HG03159 (cell line): ENCODE results near the gene ILK.

ENCODE experiments used
- ATAC-seq: cut with Tn5 transposase; IDR thresholded peaks from one replicate; pipeline ENCODE4 v1.9.1; 2021; ENCODE audit warnings: mild to moderate bottlenecking, moderate library complexity; ENCODE audit not compliant: unreplicated experiment

The ILK gene

DNA sequence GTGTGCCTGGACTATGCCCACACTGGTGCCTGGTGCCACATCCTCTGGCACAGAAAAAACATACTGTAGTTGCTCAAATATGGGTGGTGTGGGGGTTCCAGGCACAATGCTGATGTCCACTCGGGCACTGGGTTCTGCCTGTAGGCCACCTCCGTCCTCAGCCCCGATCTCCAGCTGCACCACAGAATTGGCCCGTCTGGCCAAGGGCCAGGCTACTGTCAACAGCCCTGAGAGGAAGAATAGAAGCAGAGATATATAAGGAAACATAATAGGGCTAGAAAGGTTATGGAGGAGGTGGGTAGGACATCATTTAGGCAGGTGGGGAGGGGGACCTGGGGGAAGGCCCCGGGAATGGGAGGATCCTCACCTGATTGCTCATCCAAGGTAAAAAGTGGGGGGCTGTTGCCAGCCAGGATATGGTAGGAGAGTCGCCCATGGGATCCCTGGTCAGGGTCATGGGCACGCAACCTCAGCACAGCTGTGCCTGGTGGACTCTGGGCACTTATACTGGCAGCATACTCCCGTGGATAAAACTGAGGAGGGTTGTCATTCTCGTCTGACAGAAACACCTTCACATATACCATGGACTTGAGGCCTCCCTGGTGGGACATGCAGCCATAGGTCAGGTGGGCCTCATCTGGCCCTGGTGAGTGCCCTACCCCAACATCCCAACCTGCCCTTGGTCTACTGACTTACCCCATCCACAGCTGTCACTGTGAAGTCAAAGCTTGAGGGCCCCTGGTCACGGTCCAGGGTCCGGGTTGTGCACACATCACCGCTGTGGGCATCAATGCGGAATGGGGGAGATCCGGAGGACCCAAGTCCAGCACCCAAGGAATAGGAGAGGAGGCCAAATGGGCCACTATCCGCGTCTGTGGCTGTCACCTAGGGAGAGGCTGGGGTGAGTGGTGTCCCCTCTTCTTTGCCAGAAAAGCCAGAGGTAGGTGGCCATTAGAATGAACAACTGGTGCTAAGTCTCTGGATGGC, 30.1 kb downstream of the ILK start:
- no peak for ATAC-seq

DNA sequence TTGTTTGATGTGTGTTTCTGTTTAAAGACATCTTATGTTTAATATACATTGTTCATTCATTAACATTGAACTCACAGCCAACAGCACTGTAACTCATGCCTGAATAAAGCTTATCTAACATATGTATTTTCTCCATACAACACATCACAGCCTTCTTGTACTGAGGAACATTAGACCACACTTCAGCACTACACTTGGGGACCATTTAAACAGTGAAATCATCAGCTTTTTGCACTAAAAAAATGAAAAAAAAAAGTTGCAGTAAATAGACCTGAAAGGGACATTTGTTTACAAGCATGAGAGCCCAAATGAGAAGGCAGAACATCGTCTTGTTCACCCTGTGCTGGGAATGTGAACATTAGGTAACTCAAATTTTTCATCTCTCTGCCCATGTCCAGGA, 31.0 kb downstream of the ILK start:
- ATAC-seq: no peak

DNA sequence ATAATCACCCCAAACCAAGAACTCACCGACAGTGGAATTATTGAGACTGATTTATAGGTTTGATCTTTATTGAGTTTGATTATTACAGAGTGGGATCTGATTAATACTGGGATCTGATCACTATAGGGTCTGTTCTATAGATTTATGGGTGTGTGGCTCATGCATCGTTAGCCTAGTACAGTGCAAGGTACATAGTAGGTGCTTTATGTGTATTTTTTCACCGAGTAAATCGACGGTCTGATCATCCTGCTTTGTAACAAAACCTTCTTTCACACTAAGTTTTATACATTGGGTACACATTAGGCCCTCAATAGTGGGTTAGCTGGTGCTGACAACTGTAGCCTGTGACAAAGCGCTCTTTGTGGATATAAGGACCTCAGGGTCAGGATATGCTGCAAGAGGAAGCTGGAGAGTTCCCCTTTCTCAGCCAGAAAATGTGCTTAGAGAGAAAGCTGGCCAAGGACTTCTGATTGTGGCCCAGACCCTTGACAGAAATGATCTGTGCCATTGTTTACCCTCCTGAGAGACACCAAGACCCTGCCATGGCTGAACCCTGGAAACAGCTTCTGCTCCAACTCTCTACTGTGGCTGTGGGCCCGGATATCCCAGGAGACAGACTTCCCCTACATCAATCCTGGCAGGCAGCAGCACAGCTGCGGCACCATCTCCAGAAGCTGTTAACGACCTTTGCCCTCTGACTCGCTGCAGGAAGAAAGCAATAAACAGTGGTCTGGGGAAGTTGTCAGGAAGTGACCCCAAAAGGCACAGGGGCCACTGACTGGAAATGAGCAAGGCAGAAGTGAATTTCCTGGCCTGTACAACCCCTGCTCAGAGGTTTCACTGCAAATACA, 31.7 kb downstream of the ILK start:
- ATAC-seq: no peak

DNA sequence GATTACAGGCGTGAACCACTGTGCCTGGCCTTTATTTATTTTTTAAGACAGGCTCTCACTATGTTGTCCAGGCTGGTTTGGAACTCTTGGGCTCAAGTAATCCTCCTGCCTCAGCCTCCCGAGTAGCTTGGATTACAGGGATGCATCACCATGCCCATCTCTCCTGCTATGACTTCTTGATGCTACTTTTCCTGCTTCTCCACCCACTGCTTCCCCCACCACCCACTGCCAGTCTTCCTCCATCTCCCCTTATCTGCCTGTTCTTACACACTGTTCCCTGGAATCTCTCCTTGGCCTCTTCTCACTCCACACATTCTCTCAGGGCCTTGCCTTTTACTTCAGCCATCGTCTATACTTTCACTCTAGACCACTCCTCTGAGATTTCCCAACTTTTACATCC, 32.9 kb downstream of the ILK start:
- ATAC-seq: no peak

DNA sequence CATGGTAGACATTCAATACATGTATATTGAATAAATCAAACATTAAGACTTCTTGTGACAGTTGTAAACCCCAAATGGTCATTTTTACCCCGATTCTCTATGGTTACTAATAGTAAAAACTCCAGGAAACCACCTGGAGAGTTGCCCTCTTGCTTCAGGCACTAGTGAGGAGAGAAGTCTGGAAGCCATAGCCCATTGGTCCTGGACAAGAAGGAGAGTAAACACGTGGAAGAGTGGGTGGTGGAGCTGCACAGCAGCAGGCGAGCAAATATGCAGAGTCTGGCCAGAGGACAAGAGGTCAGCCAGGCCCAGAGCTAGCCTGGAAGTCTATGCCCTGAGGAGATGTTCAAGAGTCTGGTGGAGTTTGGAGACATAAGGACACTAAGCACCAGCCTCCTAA, 34.3 kb downstream of the ILK start:
- no peak for ATAC-seq

DNA sequence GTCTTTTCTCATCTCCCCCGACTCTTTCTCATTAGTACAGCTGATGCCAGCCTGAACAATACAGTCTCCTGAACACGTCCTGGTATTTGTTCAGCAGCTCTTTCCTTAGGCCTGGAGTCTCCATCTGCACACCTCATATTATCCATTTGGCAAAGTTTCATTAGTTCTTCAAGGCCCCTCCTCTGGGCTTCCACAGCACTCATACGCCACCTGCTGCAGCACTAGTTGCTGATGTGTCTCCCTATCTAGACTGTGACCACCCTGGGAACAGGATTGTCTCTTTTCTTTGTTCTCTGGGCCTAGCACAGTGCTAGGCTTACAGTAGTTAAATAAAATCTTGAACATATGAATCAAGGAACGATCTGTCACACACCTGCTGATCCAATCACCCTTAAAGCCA, 34.9 kb downstream of the ILK start:
- ATAC-seq: no peak

DNA sequence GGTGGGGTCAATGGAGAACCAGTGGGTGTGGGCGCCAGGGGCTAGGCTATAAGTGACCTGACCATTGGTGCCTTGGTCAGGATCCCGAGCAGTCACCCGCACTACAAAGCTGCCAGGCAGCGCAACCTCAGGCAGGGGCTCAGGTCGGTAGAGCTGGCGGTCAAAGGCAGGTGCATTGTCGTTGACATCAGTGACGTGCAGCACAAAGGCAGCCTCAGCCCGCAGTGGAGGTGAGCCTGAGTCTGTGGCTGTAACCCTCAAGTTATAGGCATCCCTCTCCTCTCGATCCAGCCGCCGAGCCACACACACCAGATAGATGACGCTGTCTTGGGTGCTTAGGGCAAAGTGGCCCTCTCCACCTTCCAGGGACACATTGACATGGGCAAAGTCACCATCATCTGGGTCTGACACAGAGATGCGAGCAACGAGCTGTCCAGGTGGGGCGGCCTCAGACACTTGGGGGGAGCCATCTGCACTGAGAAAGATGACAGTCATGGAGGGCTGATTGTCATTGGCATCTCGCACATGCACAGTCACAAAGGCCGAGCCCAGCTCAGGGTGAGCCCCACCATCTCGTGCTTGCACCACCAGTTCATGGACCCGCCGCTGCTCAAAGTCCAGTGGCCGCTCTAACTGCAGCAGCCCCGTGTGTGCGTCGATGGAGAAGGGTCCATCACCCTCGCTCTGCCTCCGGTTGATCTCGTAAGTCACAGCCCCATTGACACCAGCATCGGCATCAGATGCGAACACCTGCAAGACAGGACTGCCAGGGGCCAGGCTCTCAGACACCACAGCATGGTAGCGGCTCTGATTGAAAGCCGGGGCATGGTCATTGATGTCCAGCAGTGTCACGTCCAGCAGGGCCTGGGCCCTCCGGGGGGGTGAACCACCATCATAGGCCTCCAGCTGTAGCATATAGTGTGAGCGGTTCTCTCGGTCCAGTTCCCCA, 36.7 kb downstream of the ILK start:
- ATAC-seq: no peak

DNA sequence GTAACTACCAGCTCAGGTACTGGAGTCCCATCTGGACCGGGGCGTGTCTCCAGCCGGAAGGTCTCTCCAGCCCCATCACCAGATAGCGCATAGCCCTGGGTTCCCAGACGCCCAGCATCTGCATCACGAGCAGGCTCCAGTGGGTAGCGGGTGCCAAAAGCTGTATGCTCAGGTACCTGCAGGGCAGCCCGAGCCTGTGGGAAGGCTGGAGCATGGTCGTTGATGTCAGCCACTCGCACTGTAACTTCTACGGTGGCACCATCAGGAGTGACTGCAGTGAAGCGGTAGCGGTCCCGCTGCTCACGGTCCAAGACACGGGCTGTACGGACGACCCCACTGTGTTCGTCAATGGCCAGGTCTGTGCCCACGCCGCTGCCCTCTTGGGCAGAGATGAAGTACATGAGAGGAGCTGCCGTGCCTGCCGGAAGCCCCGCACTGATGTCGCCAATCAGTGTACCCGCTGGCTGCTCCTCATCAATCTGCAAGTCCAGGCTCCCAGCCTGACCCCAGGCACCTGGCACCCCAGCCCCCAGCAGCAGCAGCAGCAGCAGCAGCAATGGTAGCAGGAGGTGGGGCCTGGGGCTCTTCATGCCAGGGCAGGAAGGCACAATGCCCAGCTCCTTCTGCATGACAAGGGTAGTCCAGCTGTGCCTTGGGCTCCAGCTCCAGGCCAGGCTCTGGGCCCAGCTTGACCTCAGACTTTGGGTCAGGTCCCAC, 37.6 kb downstream of the ILK start:
- ATAC-seq: no peak

DNA sequence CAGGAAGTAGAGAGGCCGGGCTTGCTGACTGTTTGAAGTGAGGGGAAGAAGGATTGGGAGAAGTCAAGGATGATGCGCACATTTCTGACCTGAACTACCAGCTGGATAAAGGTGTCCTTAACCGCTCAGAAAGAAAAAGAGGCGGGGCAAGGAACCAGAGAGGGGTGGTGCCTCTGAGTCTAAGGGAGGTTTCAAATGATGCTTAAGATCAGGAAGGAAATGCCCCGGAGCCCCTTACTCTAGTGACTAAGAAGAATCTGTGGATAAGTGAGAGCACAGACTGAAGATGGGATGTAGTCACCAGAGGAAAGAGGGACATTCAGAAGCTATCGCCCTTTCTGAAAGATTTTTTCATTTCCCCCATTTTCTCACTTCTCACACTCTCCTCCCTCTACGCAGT, 39.4 kb downstream of the ILK start:
- ATAC-seq: no peak

DNA sequence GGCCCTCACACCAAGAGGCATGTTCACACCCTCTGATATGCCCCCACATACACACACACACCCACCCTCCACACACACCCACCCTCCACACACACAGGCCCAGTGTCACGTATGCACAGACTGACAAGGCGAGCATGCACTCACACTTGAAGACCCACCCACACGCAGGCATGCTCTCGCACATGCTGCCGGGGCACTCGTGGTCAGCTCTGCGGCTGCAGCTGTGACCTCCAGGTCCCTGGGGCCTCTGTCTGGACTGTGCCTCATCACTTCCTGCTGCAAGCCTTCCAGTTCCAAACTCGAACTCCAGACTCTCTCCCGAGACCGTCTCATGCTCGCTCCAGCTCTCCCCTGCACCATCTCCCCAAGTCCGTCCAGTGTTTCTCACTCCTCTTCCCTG, 42.5 kb downstream of the ILK start:
- no peak for ATAC-seq

DNA sequence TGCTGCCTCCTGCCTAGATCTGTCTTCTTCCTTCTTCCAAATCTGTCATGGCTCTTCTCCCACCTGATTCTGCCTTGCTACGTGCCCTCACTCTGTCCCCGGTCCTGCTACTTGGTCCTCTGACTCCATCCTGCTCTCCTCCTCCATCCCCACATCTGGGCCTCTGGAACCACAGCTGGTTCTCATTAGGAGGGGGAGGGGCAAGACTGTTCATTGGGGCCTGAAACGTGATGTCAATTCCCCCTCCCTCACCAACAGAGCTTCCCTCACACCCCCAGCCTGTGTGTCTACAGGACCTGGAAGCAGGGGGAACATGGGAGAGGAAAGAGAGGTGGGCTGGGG, 43.0 kb downstream of the ILK start:
- no peak for ATAC-seq

DNA sequence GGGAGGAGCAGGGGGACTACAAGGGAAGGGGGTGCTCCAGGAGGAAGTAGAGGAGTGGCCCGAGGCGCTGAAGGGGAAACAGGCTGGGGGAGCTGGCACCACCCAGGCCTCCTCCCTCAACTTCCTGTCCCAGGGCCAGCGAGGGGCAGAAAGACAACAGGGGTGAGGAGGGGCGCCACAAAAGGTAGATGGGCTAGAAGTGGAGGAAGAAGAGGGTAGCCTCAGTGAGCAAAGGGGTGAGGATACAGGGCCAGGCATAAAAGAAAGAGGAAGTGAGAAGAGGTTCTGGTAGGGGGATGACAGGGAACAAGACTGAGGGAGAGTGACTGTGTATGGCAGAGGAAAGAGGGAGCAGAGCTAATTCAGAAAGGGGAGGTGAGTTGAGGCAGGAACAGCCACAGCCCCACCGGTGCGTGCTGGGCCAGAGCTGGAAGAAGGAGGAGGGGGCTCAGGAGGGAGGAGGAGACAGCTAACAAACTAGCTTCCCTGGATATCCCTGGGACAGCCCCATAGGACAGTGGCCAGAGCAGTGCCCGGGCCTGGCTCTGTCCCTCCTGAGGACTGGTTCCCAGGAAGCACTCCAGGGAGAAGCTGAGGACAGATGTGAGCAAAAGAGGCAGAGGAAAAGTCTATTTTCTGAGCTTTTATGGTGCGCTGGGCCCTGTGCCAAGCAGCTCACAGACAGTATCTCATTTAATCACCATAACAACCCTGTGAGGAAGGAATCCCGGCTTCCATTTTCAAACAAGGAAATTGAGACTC, 43.5 kb downstream of the ILK start:
- peak; percentile 92 for ATAC-seq

DNA sequence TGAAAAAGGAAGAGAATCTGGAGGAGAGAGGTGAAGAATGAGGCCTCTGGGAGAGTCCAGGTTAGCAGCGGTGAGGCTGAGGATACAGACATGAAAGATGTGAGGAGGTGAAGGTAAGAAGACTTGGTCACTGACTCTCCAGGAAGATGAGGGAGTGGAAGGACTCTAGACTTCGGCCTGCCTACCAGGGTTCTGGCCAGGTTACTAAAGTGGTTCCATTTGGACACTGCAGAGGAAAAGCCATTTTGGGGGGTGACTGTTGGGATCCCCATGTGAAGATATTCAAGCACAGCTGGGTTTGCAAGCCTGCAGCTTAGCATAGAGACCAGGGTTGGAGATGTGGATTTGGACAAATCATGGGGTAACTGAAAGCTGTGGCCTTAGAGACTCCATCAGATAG, 44.3 kb downstream of the ILK start:
- no peak for ATAC-seq

DNA sequence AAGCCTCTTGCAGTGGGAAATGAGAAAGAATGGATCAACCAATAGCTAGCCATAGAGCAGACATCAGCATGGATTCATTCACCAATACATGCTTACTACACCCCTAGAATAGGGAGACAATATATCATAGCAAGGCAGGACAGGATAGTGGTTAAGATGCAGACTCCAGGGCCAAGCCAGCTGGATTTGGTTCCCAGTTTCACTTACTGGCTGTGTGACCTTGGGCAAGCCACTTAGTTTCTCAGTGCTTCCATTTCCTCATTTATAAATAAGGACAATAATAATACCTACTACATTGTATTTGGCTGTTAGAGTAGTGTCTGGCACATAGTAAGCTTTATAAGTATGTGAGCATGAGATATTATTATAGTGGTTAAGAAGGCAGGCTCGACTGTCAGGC, 44.9 kb downstream of the ILK start:
- no peak for ATAC-seq

DNA sequence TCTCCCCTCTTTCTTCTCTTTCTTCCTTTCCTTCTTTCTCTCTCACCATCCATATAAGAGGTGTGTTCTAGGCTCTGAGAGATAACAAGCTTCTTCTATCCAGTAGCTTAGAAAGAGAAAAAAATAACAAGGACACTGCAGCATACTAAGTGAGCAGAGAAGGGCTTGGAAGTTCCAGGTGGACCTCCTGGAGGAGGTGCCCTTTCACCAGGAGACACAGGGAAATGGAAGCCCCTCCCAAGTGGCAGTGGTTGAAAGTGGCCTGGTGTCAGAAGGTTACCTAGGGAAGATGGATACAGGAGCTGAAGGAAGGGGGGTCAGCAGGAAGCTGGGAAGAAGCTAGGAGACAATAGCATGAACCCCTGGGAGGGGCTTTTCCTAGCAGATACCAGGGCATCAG, 46.5 kb downstream of the ILK start:
- no peak for ATAC-seq

DNA sequence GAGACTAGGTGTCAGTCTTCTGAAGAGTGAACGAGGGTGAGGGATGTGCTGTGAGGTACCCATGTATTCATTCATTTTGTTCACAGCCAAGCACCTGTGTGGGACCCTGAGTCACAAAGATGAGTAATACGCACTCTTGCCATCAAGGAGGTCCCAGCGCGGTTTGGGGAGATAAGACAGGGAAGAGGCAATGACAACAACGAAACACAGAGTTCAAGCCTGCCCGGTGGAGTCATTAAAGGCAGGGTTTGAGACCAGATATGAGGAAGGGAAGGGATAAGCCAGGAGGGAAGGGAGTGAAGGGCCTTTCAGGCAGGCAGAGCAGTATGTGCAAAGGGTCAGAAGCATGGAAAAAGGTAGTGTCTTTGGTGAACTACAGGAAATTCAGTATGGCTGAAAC, 47.4 kb downstream of the ILK start:
- ATAC-seq: no peak

DNA sequence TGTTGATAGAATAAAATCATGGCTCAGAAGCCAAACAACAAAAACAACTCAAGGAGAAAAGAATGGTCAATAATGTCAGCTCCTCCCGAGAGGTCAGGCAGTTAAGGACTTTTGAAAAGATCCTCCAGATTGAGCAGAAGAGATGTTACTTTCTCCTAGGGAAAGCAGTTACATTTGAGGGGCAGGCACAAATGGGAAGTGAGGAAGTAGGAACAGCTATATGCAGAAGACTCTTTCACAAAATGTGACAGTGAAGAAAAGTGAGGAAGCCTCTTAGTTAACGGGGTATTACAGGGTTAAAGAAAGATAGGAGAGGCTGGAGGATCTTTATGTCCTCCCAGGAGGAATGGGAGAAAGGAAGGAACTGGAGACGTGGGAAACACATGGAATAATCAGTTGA, 48.6 kb downstream of the ILK start:
- ATAC-seq: no peak

DNA sequence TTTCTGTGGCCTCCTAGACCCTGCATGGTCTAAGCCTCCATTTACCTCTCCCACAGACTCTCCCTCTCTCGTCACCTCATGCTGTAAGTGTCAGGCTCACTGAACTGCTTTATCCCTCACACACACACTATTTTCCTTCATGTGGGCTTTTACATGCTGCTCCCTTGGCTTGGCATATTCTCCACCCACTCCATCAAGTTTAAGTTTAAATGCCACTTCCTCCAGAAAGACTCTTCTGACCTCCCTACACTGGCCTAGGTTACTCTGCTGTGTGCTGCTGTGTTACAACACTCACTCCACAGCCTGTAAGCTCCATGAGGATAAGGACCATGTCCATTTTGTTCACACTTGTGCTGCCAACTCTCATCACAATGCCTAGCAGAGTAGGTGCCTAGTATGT, 49.5 kb downstream of the ILK start:
- no peak for ATAC-seq

DNA sequence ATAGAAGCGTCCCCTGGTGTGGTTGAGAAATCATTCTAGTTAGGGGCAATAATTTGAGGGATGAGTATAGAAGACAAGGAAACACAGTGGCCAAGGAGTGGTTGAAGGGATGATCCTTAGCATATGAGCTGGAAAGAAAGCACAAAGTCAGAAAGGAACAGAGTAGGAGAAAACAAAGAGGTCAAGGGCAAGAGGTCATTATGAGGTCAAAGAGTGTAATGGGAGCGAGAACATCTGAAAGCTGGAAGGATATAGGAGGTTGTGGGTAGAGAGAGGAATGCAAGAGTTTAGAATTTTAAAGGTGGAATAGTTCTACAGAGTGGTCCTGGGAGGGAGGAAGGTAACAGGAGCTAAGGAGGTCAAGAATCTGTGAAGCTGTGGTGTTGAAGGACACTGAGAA, 50.1 kb downstream of the ILK start:
- no peak for ATAC-seq
